Osteoblast (primary cell): ENCODE data around the gene PTPN3. TPM values are rescaled to one million over a fixed set of nuclear protein-coding genes. Genes with fewer than 3 reads are reported as not detected.

Experiments used
- DNase-seq: peaks from one replicate; pipeline ENCODE4 v3.0.0; 2011; ENCODE audit warnings: low spot score, mixed read lengths; ENCODE audit not compliant: insufficient read length; ENCODE audit errors: missing footprints
- H2AFZ ChIP-seq: 2 replicates; pipeline ENCODE4 v1.6.0; 2011; ENCODE audit warnings: mild to moderate bottlenecking, low read length
- H3K27ac ChIP-seq: 2 replicates; pipeline ENCODE4 v1.5.1; 2011; ENCODE audit warnings: mild to moderate bottlenecking, low read depth, low read length, moderate library complexity
- H3K27me3 ChIP-seq: 2 replicates; pipeline ENCODE4 v1.6.0; 2012; ENCODE audit warnings: mild to moderate bottlenecking, control low read depth, inconsistent platforms, low read length, moderate library complexity; ENCODE audit not compliant: insufficient read depth
- H3K36me3 ChIP-seq: 2 replicates; pipeline ENCODE4 v1.5.1; 2011; ENCODE audit warnings: mild to moderate bottlenecking, low read length, control low read depth, moderate library complexity; ENCODE audit not compliant: insufficient read depth
- H3K4me1 ChIP-seq: 2 replicates; pipeline ENCODE4 v1.5.1; 2011; ENCODE audit warnings: mild to moderate bottlenecking, low read length, control low read depth, moderate library complexity; ENCODE audit not compliant: insufficient read depth
- H3K4me2 ChIP-seq: 2 replicates; pipeline ENCODE4 v1.6.0; 2011; ENCODE audit warnings: mild to moderate bottlenecking, low read length; ENCODE audit not compliant: insufficient read depth
- H3K4me3 ChIP-seq: fragments of 200-600 bp; sonication (generic); 3 replicates; pipeline ENCODE4 v1.5.1; 2012; ENCODE audit warnings: mild to moderate bottlenecking, low read length, inconsistent platforms; ENCODE audit not compliant: insufficient read depth
- H3K79me2 ChIP-seq: 2 replicates; pipeline ENCODE4 v1.6.0; 2012; ENCODE audit warnings: mild to moderate bottlenecking, low read length, control low read depth, inconsistent platforms; ENCODE audit not compliant: insufficient read depth
- H3K9me3 ChIP-seq: 2 replicates; pipeline ENCODE4 v1.5.1; 2011; ENCODE audit warnings: low read depth, low read length, control low read depth
- H4K20me1 ChIP-seq: 2 replicates; pipeline ENCODE4 v1.6.0; 2012; ENCODE audit warnings: mild to moderate bottlenecking, low read length, control low read depth; ENCODE audit not compliant: insufficient read depth
- total RNA-seq: library from RNA; depleted of rRNA; stranded (reverse); fragments of >200 nt; gene quantifications from 2 replicates; pipeline ENCODE4 v1.2.3, GENCODE V29; 2012
- TF ChIP-seq, protein P1 (sequence below): IDR thresholded peaks from 2 replicates; pipeline ENCODE4 v1.5.1; 2011; ENCODE audit warnings: mild to moderate bottlenecking, low read depth, low read length, moderate library complexity; ENCODE audit errors: extremely low read depth

PTPN3 gene
- total RNA-seq, 1 donor, result 2.9 TPM

DNA sequence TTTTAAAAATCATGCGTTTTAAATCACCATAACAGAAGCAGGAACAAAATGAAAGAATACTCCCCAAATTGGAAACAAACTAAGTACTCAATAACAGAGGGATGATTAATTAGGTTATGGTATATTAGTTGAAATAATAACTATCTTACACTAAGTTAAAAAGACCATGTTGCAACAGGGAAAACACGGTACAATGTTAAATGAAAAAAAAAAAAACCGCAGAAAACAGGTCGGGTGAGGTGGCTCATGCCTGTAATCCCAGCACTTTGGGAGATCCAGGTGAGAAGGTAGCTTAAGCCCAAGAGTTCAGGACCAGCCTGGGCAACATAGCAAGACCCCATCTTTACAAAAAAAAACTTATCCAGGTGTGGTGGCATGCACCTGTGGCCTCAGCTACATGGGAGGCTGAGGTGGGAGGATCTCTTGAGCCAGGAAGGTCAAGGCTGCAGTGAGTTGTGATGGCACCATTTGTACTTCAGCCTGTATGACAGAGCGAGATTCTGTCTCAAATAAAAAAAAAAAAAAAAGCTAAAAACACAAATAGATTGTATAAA is 2.4 kb upstream of the PTPN3 start:
- H2AFZ ChIP-seq, result no peak overlapping the region
- H4K20me1 ChIP-seq, result no peaks in the 10 kb centered on the region
- no peak overlapping the region for H3K27ac ChIP-seq
- no peaks in the 10 kb centered on the region for H3K79me2 ChIP-seq
- peaks cover 5% of the 10 kb centered on the region for H3K4me1 ChIP-seq
- no peak for DNase-seq
- no peak overlapping the region for H3K4me3 ChIP-seq
- no peaks in the 10 kb centered on the region for H3K36me3 ChIP-seq
- TF ChIP-seq, protein P1, sequence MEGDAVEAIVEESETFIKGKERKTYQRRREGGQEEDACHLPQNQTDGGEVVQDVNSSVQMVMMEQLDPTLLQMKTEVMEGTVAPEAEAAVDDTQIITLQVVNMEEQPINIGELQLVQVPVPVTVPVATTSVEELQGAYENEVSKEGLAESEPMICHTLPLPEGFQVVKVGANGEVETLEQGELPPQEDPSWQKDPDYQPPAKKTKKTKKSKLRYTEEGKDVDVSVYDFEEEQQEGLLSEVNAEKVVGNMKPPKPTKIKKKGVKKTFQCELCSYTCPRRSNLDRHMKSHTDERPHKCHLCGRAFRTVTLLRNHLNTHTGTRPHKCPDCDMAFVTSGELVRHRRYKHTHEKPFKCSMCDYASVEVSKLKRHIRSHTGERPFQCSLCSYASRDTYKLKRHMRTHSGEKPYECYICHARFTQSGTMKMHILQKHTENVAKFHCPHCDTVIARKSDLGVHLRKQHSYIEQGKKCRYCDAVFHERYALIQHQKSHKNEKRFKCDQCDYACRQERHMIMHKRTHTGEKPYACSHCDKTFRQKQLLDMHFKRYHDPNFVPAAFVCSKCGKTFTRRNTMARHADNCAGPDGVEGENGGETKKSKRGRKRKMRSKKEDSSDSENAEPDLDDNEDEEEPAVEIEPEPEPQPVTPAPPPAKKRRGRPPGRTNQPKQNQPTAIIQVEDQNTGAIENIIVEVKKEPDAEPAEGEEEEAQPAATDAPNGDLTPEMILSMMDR, result no peak
- H3K27me3 ChIP-seq, result peaks cover 70% of the 10 kb centered on the region
- H3K9me3 ChIP-seq, result no peaks in the 10 kb centered on the region
- peak overlapping the region; percentile 73 for H3K4me2 ChIP-seq

DNA sequence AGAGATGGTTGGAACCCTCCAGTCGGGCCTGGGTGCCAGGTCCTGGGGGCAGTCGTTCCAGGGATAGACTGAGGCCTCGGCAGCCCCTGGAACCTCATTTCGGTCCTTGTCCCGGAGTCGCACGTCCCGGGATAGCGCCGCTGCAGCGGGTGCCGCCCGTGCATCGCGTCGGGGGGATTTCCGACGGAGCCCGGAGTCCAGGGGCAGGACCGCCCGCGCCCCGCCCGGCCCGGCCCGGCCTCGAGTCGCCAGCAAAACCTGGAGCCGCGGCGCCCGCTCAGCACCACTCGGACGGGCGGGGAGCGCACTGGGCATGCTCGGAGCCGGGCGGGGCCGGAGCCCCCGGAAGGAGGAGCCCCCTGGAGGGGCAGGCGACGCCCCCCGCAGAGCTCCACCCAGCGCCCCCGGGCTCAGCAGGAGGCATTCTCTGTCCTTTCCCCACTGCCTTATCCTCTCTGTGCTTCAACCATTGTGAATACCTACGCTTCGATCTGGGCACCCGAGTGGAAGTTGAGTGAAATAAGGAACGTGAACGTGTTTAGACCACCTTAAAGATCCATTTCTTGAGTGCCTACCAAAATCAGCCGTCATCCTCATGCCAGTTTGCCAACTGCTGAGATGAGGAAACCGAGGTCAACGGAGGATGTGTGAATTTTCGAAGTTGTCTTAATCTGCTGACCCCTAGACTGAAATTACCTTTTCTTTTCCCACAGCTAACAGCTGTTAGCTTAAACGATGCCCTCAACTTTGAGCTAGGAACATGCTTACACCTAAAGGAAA is 1.7 kb upstream of the PTPN3 start:
- Histone ChIP-seq H3K4me1 (peaks cover 5% of the 10 kb centered on the region), H3K9me3 (no peaks in the 10 kb centered on the region), H3K79me2 (peaks cover 5% of the 10 kb centered on the region), H3K27me3 (peaks cover 64% of the 10 kb centered on the region), H3K4me2 (peak overlapping the region; percentile 73), H3K4me3 (peak overlapping the region; percentile 68), H3K27ac (no peak overlapping the region), H3K36me3 (no peaks in the 10 kb centered on the region), H4K20me1 (peaks cover 4% of the 10 kb centered on the region), H2AFZ (peak overlapping the region; percentile 77)
- peak; percentile 95 for DNase-seq
- TF ChIP-seq, protein P1, result no peak

DNA sequence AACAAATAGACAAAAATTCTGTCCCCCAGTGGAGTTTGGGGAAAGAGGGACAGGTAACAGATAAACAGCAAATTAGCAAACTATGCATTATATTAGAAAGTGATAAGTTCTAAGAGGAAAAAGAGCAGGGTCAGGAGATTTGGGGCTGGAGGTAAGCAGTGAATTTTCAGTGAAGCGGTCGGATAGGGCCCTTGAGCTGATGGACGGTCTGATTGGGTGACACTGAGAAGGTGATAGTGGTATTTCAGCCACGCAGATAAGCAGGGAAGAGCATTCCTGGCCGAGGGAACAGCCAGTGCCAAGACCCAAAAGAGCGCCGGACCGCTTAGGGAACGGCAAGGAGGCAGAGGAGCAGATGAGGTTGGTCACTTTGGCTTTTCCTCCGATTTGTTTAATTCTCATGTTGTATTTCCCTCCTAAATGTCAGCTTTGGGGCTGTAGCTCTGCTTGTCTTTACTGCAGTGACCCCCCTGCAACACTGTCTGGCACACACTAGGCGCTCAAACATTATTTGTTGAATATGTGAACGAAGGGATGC is 1.1 kb upstream of the PTPN3 start:
- H3K4me3 ChIP-seq, result peak overlapping the region; percentile 68
- peak overlapping the region; percentile 73 for H3K4me2 ChIP-seq
- no peak overlapping the region for H3K27ac ChIP-seq
- peaks cover 60% of the 10 kb centered on the region for H3K27me3 ChIP-seq
- TF ChIP-seq, protein P1, result no peak
- peaks cover 5% of the 10 kb centered on the region for H3K79me2 ChIP-seq
- H3K4me1 ChIP-seq, result peaks cover 5% of the 10 kb centered on the region
- H3K36me3 ChIP-seq, result no peaks in the 10 kb centered on the region
- H2AFZ ChIP-seq, result peak overlapping the region; percentile 77
- peaks cover 4% of the 10 kb centered on the region for H4K20me1 ChIP-seq
- DNase-seq, result peak; percentile 88
- no peaks in the 10 kb centered on the region for H3K9me3 ChIP-seq
